ENCODE data around the gene ECHS1.
"Not testable (repeated sequence)": the region's sequence is repeated elsewhere in the genome, so short reads cannot be mapped to it uniquely, and the experiment has no call there.

Gene ECHS1

DNA sequence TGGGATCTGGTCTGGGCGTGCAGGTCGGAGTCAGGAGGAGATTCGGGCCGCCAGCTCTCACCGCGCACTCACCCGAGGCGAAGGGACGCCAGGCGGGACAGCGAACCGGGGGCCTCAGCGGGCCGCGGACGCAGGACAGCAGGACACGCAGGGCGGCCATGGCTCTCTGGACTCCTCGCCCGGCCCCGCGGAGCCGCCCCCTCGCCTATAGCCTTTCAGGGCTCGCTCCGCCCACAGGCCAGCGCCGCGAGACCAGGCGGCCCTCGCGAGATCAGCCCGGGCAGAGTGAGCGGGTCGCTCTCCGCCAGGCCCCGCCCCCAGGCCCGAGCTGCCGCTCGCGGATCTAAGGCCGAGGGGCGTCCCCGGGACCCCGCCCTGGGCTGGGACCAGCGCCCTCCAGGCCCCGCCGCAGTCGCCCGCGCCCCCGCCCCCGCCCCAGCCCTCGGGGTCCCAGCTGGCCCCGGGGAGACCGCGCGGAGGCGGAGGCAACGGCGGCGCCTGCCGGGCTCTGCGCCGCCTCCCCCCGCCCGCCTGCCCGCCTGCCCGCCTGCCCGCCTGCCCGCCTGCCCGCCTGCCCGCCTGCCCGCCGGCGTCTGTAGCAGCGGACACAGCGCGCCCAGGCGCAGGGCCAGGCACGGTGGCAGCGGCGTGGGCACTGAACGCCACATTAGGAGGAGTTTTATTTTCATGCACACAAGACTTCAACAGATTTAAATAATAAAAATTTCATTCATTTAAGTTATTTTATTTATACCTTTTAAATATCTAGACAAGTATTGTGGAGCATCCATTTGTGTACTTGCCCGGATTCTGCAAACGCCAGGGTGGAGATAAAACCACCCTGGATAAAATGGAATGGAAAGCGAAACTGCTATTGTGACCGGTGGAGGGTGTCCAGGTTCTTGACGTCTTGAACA, at the start of gene ECHS1:
ECHS1 (minus strand) TSS at position 181 of the 917 bp plus-strand sequence; CDS start at position 160, 21 bp downstream.
- peak; percentile 60 for DNase-seq

DNA sequence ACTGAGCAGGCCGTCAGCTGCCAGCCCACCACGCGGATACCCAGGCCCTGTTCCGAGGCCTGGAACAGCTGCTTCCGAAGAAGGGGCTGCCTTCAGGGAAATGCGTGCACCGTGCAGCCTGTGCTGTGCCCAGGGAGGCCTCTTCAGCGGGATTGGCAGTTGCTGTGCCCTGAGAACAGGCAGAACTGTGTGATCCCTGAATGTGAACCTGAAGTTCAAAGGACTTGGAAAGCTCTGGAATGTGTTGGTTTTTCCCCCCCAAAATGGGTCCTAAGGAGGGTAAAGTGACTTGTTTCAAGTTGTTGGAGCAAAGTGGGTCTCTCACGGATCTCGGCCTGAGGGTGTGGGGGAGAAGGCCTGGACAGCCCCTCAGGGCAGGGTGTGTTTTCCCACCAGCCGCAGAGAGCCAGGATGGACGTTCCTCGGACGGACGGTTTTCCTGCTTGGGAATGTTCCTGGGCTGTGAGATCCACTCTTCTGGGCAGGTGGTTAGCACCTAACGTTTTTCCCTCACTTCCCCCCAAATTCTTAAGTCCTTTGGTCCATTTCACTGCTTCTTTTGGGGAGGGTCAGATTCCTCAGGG, 49.2 kb upstream of the ECHS1 start:
- DNase-seq = no peak

GRCh38 chr10:133421336-133422222, 48.4 kb upstream of the ECHS1 start:
- DNase-seq = no peak

GRCh38 chr10:133420579-133420978, 47.4 kb upstream of the ECHS1 start:
- DNase-seq = no peak

GRCh38 chr10:133420028-133420427, 46.9 kb upstream of the ECHS1 start:
- no peak for DNase-seq

GRCh38 chr10:133419211-133419950, 46.2 kb upstream of the ECHS1 start:
- no peak for DNase-seq

DNA sequence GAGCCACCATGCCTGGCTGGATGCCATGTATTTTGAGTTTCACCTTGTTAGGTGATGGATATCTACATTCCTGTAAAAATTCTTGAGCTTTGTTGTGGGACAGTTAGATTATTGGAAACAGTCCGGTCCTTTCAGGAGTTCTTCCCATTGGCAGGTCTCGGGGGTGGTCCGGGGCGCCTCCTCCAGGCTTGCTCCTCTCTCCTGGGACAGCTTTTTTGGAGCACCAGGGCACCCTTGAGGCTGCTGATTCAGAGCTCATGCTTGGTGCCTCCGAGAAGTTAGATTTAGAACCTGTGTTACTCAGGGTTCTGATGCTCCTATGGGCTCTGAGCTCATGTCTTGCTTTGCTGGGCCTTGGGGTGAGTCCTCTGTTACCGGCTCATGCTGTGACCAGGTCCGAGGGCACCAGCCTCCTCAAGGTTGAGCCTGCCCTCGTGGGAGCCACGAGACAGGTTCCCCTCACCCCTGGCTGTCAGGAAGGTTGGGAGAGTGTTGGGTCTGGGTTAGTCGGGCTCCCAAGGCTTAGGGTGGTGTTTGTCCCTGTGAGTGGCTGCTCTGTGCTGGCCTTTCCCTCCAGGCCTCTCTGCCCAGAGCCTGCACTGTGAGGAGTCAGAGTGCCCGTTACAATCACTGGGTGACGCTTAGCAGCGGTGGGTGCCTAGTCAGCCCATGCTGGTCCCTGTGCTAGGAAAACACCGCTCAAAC, 45.3 kb upstream of the ECHS1 start:
- DNase-seq = no peak

DNA sequence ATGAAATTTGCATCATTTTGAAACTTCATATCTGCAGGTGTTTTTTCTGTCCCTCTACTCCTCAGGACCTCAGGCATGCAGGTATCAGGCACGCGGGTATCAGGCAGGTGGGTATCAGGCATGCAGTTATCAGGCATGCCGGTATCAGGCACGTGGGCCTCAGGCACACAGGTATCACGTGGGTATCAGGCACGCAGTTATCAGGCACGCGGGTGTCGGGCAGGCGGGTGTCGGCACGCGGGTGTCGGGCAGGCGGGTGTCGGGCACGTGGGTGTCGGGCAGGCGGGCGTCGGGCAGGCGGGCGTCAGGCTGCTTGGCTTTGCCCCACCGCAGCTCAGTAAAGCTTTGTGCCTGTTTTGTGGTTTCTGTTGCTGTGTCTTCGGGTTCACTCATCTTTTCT, 42.6 kb upstream of the ECHS1 start:
- DNase-seq = no peak

GRCh38 chr10:133414401-133414800, 41.2 kb upstream of the ECHS1 start:
- not testable (repeated sequence) for DNase-seq

DNA sequence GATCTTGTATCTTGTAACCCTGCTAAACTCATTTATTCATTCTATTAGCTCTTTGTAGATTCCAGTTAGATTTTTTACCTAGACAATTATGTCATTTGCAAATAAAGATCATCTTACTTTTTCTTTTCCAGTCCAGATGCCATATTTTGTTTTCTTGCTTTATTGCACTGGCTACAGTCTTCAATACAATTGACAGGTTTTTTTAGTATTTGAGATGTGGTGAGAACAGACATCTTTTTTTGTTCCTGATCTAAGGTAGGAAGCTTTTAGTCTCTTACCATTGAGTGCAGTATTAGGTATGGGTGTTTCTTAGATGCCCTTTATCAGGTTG, 39.2 kb upstream of the ECHS1 start:
- DNase-seq = no peak

DNA sequence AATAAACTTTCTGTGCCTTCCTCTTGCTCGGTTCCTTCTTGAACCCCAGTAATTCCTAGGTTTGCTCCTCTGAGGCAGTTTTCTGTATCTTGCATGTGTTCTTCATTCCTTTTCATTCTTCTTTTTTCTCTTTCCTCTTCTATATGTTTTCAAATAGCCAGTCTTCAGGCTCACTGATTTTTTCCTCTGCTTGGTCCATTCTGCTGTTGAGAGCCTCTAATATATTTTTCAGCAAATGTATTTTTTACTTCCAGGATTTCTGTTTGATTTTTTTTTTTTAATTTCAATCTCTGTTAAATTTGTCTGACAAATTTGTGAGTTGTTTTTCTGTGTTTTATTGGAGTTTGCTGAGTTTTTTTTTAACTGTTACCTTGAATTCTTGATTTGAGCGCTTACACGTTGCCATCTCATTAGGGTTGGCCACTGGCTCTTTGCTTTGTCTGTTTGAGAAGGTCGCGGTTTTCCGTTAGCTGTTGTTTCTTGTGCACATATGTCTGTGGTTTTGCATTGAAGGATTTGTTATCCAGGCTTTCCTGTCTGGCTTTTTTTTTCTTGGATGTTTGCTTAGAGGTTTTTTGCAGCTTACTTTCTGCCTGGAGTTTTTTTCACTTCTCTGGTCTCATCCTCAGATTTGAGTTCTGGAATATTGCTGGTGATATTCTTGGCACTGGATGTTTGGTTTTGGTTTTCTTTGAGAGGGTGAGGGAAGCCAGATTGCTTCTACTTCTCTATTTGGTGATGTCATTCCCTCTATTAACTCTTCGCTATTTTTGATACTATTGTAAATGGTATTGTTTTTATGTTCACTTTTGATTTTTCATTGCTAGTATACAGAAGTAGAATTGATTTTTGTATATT, 38.6 kb upstream of the ECHS1 start:
- DNase-seq = no peak

- DNase-seq = no peak
Observed at GRCh38 chr10:133405844-133406527, 32.8 kb upstream of the ECHS1 start.

GRCh38 chr10:133405272-133405671, 32.1 kb upstream of the ECHS1 start:
- DNase-seq = no peak

DNA sequence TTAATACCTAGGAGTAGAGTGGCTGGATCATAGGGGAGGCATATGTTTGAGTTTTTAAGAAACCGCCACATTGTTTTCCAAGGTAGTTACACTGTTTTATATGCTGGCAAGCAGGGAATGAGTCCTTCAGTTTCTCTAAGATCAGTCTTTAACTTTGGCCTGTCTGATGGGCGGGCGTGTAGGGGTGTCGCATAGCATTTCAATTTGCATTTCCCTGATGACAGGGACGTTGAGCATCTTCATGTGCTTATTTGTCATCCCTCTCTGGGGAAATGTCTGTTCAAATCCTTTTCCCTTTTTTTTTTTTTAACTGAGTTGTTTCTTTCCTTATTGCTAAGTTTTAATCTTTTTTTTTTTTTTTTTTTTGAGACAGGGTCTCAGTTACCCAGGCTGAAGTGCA, 30.6 kb upstream of the ECHS1 start:
- no peak for DNase-seq

GRCh38 chr10:133403359-133403758, 30.2 kb upstream of the ECHS1 start:
- DNase-seq = no peak

GRCh38 chr10:133401981-133402725, 29.0 kb upstream of the ECHS1 start:
- no peak for DNase-seq

DNA sequence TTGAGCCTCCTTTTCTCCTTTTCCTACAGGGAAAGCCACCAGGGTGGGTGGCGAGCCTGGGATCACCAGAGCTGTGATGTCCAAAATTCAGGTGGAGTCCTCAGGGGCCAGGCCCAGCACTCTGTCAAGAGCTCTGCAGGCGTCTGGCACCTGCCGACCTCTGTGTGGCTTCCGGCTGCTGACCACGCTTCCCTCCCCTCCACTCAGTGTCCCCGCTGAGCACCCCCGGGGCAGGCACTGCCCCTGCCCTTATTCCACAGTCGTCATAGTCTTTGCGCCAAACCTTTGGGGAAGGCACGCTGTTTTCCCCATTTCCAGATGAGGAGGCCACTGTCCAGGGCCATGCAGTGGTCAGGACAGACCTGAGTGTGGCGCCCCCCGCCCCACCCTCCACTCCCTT, 28.3 kb upstream of the ECHS1 start:
- DNase-seq = no peak

GRCh38 chr10:133400624-133401424, 27.7 kb upstream of the ECHS1 start:
- no peak for DNase-seq

DNA sequence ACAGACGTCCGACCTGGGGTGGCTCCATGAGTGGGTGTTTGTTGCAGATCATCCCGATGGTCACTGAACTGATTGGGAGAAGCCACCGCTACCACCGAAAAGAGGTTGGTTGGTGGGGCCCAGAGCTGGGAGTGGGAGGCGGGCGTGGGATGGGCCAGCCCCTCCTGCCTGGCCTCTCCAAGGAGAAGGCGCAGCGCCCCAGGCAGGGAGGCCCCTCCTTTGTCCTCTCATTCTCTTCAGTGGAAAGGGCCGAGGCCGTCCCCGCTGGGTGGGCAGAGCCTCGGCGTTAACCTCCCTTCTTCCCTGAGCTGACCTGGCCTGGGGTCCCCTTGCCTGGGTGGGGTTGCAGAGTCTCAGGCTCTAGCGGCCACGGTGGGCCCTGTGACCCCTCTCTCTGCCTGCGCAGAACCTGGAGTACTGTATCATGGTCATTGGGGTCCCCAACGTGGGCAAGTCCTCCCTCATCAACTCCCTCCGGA, 26.0 kb upstream of the ECHS1 start:
- DNase-seq = no peak
